Suprapubic skin (tissue), 4 donors: Measurements from ENCODE around the gene BMERB1.

ENCODE experiments used
- CTCF ChIP-seq, 2 donors: fragments of 200-600 bp in 1 of 2; fragments of 450-650 bp in 1 of 2; sonication (generic) in 1 of 2; IDR thresholded peaks; one replicate each; pipeline ENCODE4 v1.5.1; 2016 to 2019; ENCODE audit warnings: antibody characterized with exemption in 2 of 2, mild to moderate bottlenecking in 1 of 2, moderate library complexity in 1 of 2
- EP300 ChIP-seq: sonication (generic); formaldehyde crosslinking; IDR thresholded peaks from one replicate; pipeline ENCODE4 v1.6.1; 2017; ENCODE audit warnings: antibody characterized with exemption
- POLR2A ChIP-seq, 2 donors: fragments of 450-650 bp; IDR thresholded peaks; one replicate each; pipeline ENCODE4 v1.6.1; 2017; ENCODE audit warnings: antibody characterized with exemption in 2 of 2, mild to moderate bottlenecking in 2 of 2, moderate library complexity in 2 of 2
- POLR2AphosphoS5 ChIP-seq, 3 donors: sonication (generic); formaldehyde crosslinking; IDR thresholded peaks; one replicate each; pipeline ENCODE4 v1.6.1; 2017; ENCODE audit warnings: antibody characterized with exemption in 3 of 3

DNA sequence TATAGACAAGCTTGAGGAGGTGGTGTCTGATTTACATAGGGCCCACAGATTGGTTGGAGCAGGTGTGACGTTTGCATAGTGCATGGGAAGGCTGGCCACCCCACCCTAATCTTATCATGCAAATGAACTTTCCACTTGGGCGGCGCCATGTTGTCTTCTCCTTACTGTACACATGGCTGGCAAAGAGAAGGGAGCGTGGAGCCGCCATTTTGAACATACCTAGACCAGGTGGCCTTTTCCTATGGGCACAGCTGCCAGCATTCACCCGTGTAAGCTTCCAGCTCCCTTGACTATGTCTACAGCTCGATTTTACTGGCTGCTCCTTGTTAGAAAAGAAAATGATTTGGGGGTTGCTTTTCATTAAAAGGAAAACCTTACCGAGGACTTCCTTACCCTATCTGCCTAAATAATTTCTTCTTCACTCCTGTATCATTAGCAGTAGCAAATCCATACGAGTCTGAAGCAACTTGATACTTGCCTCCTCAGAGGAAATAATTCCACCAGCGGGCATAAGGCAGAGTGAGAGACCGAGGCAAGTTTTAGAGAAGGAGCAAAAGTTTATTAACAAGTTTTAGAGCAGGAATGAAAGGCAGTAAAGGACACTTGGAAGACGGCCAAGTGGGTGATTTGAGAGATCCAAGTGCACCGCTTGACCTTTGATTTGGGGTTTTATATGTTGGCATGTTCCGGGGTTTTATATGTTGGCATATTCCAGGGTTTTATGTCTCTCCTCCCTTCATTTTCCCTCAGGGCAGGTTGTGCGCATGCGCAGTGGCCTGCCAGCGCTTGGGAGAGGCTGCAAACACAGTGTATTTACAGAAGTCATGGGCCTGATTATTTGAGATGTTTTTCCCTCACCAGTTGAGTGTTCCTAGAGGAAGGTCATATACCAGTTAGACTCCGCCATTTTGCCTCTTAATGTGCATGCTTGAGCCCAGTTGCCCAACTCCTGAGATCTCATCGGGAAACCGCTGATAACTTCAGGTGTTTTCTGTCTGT is 142.9 kb downstream of the BMERB1 start:
- TF ChIP-seq CTCF (IDR thresholded peaks at IDR 0.05) (no peak), POLR2A (IDR thresholded peaks at IDR 0.05) (no peak), EP300 (no peak), POLR2AphosphoS5 (IDR thresholded peaks at IDR 0.05) (no peak)
